ENCODE data around the gene HP. TPM values are rescaled to one million over a fixed set of nuclear protein-coding genes. Genes with fewer than 3 reads are reported as not detected.

HP gene
- total RNA-seq, 1 donor from 2014 or later: not detected

- no peak for DNase-seq (ENCODE audit: low read depth)
Measured at GRCh38 chr16:72085002-72085401, 30.7 kb downstream of the HP start.

- DNase-seq (ENCODE audit: low read depth): no peak
Measured at GRCh38 chr16:72091217-72091616, 36.9 kb downstream of the HP start.

- peak; percentile 35 for DNase-seq (ENCODE audit: low read depth)
Measured at GRCh38 chr16:72092832-72093447, 38.6 kb downstream of the HP start.

GRCh38 chr16:72093448-72094265 is 39.4 kb downstream of the HP start, which contains the start of the genes DHX38 and TXNL4B:
Gene DHX38 (plus strand): TSS chr16:72093847. CDS start chr16:72096158, 2,311 bp downstream.
Gene TXNL4B (minus strand): TSS chr16:72093620. CDS start chr16:72090749, 2,871 bp downstream.
- peak; percentile 100 for DNase-seq (ENCODE audit: low read depth)

- DNase-seq (ENCODE audit: low read depth): peak; percentile 15
Measured at GRCh38 chr16:72094266-72094610, 39.9 kb downstream of the HP start.

- no peak for DNase-seq (ENCODE audit: low read depth)
Measured at GRCh38 chr16:72098936-72099335, 44.6 kb downstream of the HP start.

GRCh38 chr16:72099377-72099818 is 45.1 kb downstream of the HP start:
- DNase-seq (ENCODE audit: low read depth): peak; percentile 64

GRCh38 chr16:72101195-72101594 is 46.9 kb downstream of the HP start:
- peak; percentile 7 for DNase-seq (ENCODE audit: low read depth)

GRCh38 chr16:72104905-72105304 is 50.6 kb downstream of the HP start:
- no peak for DNase-seq (ENCODE audit: low read depth)

- DNase-seq (ENCODE audit: low read depth): no peak
Measured at GRCh38 chr16:72105978-72106377, 51.7 kb downstream of the HP start.

- DNase-seq (ENCODE audit: low read depth): no peak
Measured at GRCh38 chr16:72107371-72107770, 53.1 kb downstream of the HP start.

GRCh38 chr16:72108353-72109102 is 54.2 kb downstream of the HP start:
- no peak for DNase-seq (ENCODE audit: low read depth)

GRCh38 chr16:72109300-72109699 is 55.0 kb downstream of the HP start:
- DNase-seq (ENCODE audit: low read depth): no peak

GRCh38 chr16:72109966-72110530 is 55.7 kb downstream of the HP start:
- no peak for DNase-seq (ENCODE audit: low read depth)

Other genes starting within 250 kb of the HP start
- gene AP1G1, start 245.7 kb upstream of the HP start, total RNA-seq: 56.2 and 60.6 TPM in 2 replicates
- 10.6 and 10.7 TPM in 2 replicates for gene ATXN1L, start 208.5 kb upstream of the HP start, total RNA-seq
- 5.3 and 7.1 TPM in 2 replicates for gene ZNF821, start 170.3 kb upstream of the HP start, total RNA-seq
- gene IST1, start 159.0 kb upstream of the HP start, total RNA-seq: 246 and 256 TPM in 2 replicates
- not detected in 2 replicates for gene PKD1L3, start 54.1 kb upstream of the HP start, total RNA-seq
- gene DHODH, start 45.8 kb upstream of the HP start, total RNA-seq: 4.2 and 6.0 TPM in 2 replicates
- gene HPR, start 8.7 kb downstream of the HP start, total RNA-seq: not detected in 2 replicates
- gene TXNL4B, start 39.1 kb downstream of the HP start, total RNA-seq: 5.6 and 5.8 TPM in 2 replicates
- gene DHX38, start 39.3 kb downstream of the HP start, total RNA-seq: 30.5 and 40.5 TPM in 2 replicates
- gene PMFBP1, start 117.7 kb downstream of the HP start, total RNA-seq: not detected in 2 replicates